ENCODE data around the gene NMD3.

NMD3 gene

GRCh38 chr3:161289174-161289573, 68.1 kb downstream of the NMD3 start:
- DNase-seq = no peak

- no peak for DNase-seq
Observed at GRCh38 chr3:161291191-161291901, 70.2 kb downstream of the NMD3 start.

GRCh38 chr3:161293381-161293780, 72.3 kb downstream of the NMD3 start:
- DNase-seq = no peak

GRCh38 chr3:161295325-161295724, 74.2 kb downstream of the NMD3 start:
- DNase-seq = no peak

GRCh38 chr3:161296814-161297213, 75.7 kb downstream of the NMD3 start:
- DNase-seq = no peak
